ENCODE data around the gene IFI6.

GRCh38 chr1:27647328-27647727 is 24.7 kb downstream of the IFI6 start:
- TF ChIP-seq, protein P1, sequence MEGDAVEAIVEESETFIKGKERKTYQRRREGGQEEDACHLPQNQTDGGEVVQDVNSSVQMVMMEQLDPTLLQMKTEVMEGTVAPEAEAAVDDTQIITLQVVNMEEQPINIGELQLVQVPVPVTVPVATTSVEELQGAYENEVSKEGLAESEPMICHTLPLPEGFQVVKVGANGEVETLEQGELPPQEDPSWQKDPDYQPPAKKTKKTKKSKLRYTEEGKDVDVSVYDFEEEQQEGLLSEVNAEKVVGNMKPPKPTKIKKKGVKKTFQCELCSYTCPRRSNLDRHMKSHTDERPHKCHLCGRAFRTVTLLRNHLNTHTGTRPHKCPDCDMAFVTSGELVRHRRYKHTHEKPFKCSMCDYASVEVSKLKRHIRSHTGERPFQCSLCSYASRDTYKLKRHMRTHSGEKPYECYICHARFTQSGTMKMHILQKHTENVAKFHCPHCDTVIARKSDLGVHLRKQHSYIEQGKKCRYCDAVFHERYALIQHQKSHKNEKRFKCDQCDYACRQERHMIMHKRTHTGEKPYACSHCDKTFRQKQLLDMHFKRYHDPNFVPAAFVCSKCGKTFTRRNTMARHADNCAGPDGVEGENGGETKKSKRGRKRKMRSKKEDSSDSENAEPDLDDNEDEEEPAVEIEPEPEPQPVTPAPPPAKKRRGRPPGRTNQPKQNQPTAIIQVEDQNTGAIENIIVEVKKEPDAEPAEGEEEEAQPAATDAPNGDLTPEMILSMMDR (IDR thresholded peaks at IDR 0.05), result no peak
- TF ChIP-seq POLR2A (IDR thresholded peaks at IDR 0.05), result no peak

All from thyroid gland (tissue), 4 donors.